ENCODE data around the gene CARMIL3.

CARMIL3 gene

DNA sequence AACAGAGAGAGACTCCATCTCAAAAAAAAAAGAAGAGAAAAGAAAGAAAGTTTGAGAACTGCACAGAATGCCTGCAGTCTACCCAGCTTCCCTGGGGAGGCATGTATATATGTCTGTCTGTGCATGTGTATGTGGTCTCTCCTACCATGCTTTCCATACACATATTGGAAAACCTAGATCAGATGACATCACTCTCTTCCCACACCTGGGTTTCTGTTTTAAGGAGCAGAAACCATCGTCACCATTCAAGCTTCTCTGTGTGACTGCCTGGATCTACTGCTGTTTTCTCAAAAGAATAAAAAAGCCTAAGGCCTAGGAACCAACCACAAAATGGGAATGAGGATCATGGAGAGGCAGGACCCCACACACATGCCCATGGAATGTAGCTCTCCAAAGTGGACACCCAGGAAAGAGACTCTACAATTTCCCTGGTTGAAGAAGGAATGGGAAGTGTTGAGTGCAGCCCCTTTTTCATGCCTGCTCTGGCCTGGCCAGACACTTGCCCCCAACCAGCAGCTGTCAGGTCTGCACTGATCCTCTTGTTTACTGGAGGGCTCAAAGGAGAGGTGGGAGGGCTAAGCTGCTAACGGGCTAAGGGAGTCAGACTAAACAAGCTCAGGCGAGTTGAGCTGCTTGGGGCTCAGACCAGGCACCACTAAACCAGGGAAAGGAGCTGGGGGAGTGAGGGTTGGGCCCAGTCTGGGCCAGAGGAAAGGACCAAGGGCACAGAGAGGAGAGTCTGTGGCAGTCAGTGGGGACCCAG, 34.6 kb downstream of the CARMIL3 start:
- TF ChIP-seq, protein P1, sequence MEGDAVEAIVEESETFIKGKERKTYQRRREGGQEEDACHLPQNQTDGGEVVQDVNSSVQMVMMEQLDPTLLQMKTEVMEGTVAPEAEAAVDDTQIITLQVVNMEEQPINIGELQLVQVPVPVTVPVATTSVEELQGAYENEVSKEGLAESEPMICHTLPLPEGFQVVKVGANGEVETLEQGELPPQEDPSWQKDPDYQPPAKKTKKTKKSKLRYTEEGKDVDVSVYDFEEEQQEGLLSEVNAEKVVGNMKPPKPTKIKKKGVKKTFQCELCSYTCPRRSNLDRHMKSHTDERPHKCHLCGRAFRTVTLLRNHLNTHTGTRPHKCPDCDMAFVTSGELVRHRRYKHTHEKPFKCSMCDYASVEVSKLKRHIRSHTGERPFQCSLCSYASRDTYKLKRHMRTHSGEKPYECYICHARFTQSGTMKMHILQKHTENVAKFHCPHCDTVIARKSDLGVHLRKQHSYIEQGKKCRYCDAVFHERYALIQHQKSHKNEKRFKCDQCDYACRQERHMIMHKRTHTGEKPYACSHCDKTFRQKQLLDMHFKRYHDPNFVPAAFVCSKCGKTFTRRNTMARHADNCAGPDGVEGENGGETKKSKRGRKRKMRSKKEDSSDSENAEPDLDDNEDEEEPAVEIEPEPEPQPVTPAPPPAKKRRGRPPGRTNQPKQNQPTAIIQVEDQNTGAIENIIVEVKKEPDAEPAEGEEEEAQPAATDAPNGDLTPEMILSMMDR (IDR thresholded peaks at IDR 0.05; ENCODE audit: insufficient read depth, low read length), result no peak
- TF ChIP-seq REST (IDR thresholded peaks at IDR 0.05; ENCODE audit: insufficient replicate concordance, low read depth), result no peak
- TF ChIP-seq POLR2AphosphoS5 (IDR thresholded peaks at IDR 0.05; ENCODE audit: low read depth), result no peak
- no peak for TF ChIP-seq SPI1 (IDR thresholded peaks at IDR 0.05; ENCODE audit: borderline replicate concordance, low read depth)
- no peak for TF ChIP-seq GABPA (IDR thresholded peaks at IDR 0.05; ENCODE audit: low read depth)
- no peak for DNase-seq (ENCODE audit: low read depth in 1 of 2, low spot score in 1 of 2)
- Histone ChIP-seq H3K4me3 (replicated peaks; ENCODE audit: insufficient read depth, low read length) (no peak overlapping the region), H3K27ac (replicated peaks) (no peak overlapping the region), H3K27me3 (ENCODE audit: insufficient read depth, poor library complexity, severe bottlenecking) (peaks cover 17% of the 10 kb centered on the region)

DNA sequence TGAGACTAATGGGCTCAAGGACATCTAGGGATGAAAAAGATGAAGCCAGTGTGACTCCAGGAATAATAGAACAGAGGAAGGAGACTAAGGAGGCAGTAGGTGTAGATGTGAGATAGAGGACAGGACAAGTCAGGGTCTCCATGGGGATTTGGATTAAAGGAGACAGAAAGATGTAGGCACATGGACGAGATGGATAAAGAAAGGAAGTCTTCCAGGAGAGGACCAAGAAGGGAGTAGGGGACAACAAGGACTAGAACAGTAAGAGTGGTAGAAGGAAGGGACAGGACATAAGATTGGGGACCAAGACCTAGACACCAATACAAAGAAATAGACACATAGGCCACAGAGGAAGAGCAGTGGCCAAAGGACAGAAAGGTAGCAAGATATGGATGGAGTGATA, 35.2 kb downstream of the CARMIL3 start:
- no peak for DNase-seq (ENCODE audit: low read depth in 1 of 2, low spot score in 1 of 2)
- no peak overlapping the region for H3K27ac ChIP-seq (replicated peaks)
- TF ChIP-seq POLR2AphosphoS5 (IDR thresholded peaks at IDR 0.05; ENCODE audit: low read depth) (no peak), SPI1 (IDR thresholded peaks at IDR 0.05; ENCODE audit: borderline replicate concordance, low read depth) (no peak)
- TF ChIP-seq, protein P1 (IDR thresholded peaks at IDR 0.05; ENCODE audit: insufficient read depth, low read length), result no peak
- H3K27me3 ChIP-seq (ENCODE audit: insufficient read depth, poor library complexity, severe bottlenecking), result peaks cover 11% of the 10 kb centered on the region
- no peak overlapping the region for H3K4me3 ChIP-seq (replicated peaks; ENCODE audit: insufficient read depth, low read length)

DNA sequence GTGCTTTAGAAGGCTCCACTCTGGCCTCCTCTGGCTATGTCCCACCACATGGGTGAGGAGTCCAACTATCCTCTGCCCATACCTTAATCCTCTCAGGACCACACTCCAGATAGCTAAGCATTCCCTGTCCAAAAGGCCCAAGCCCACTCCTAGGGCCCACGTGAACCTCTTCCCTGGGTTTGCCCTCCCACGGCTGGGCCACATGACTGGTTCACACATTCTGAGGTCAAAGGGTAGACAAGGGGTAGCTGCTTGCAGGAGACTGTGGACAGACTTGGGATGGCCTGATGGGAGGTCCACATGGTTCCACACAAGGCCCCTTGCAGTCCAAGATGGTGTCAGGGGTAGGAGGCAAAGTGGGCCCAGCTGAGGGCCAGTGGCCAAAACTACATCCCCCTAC, 36.3 kb downstream of the CARMIL3 start:
- Histone ChIP-seq H3K27ac (replicated peaks) (no peak overlapping the region), H3K27me3 (ENCODE audit: insufficient read depth, poor library complexity, severe bottlenecking) (peaks cover 4% of the 10 kb centered on the region), H3K4me3 (replicated peaks; ENCODE audit: insufficient read depth, low read length) (no peak overlapping the region)
- no peak for TF ChIP-seq GABPA (IDR thresholded peaks at IDR 0.05; ENCODE audit: low read depth)
- TF ChIP-seq, protein P1 (IDR thresholded peaks at IDR 0.05; ENCODE audit: insufficient read depth, low read length), result no peak
- TF ChIP-seq SPI1 (IDR thresholded peaks at IDR 0.05; ENCODE audit: borderline replicate concordance, low read depth), result no peak
- TF ChIP-seq REST (IDR thresholded peaks at IDR 0.05; ENCODE audit: insufficient replicate concordance, low read depth), result no peak
- TF ChIP-seq POLR2AphosphoS5 (IDR thresholded peaks at IDR 0.05; ENCODE audit: low read depth), result no peak
- DNase-seq (ENCODE audit: low read depth in 1 of 2, low spot score in 1 of 2), result no peak

- no peak overlapping the region for H3K27ac ChIP-seq (replicated peaks)
- no peak overlapping the region for H3K4me3 ChIP-seq (replicated peaks; ENCODE audit: insufficient read depth, low read length)
- TF ChIP-seq, protein P1 (IDR thresholded peaks at IDR 0.05; ENCODE audit: insufficient read depth, low read length), result no peak
- TF ChIP-seq GABPA (IDR thresholded peaks at IDR 0.05; ENCODE audit: low read depth), result no peak
- TF ChIP-seq REST (IDR thresholded peaks at IDR 0.05; ENCODE audit: insufficient replicate concordance, low read depth), result no peak
- no peak for TF ChIP-seq SPI1 (IDR thresholded peaks at IDR 0.05; ENCODE audit: borderline replicate concordance, low read depth)
- TF ChIP-seq POLR2AphosphoS5 (IDR thresholded peaks at IDR 0.05; ENCODE audit: low read depth), result no peak
- H3K27me3 ChIP-seq (ENCODE audit: insufficient read depth, poor library complexity, severe bottlenecking), result no peaks in the 10 kb centered on the region
- DNase-seq (ENCODE audit: low read depth in 1 of 2, low spot score in 1 of 2), result no peak
Observed at GRCh38 chr14:24089890-24090289, 38.1 kb downstream of the CARMIL3 start.
